CD4-positive, alpha-beta T cell treated with Interleukin-17A for 4 hours (primary cell): ENCODE measurements around the gene LRRC52.
"Not testable (repeated sequence)": the region's sequence is repeated elsewhere in the genome, so short reads cannot be mapped to it uniquely, and the experiment has no call there.

Experiments used
- DNase-seq: peaks from one replicate; pipeline ENCODE4 v3.0.0-alpha.2; 2020; ENCODE audit warnings: mixed read lengths

Gene LRRC52

DNA sequence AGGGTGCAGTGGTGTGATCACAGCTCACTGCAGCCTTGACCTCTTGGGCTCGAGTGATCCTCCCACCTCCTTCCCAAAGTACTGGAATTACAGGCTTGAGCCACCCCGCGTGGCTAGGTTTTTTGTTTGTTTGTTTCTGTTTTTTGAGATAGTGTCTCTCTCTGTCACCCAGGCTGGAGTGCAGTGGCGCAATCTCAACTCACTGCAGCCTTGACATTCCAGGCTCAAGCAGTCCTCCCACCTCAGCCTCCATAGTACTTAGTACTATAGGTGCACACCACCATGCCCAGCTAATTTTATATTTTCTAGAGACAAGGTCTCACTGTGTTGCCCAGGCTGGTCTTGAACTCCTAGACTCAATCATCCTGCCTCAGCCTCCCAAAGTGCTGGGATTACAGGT, 47.6 kb downstream of the LRRC52 start:
- not testable (repeated sequence) for DNase-seq

DNA sequence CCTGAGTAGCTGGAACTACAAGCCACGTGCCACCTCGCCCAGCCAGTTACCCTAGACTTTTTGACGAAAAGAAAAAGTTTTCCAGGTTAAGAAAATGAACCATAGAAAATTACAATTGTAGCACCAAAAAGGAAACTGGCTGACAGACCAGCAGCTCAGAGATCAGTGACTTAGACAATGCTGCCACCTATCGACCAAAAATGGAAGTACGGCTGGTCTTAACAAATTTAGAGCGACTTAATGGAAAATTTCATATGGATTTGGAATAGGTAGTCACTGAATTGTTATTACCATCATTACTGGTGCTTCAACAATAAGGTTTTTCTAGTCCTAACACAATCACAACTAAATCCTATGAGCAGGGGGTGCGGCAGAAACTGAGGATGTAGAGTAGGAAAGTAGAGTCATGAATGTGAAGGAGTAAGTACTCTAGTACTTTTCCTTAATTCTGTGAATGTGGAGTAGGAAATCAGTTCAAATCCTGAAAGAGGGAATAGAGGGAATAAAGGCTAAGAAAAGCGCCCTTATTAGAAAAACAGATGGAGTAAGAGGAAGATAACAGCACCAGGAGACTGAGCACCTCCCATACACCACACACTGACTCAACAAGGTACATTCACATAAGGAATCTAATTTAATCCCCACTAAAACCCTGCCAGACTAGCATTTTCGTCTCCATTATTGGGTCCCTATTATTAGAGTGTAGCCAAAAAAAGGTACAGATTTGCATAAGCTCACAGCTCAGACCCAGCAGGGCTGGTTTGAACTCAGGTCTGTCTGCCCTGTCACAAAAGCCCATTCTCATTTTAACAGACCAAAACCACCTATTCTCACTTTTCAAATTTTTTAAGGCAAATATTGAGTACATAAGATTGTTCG, 49.4 kb downstream of the LRRC52 start:
- peak; percentile 83 for DNase-seq

DNA sequence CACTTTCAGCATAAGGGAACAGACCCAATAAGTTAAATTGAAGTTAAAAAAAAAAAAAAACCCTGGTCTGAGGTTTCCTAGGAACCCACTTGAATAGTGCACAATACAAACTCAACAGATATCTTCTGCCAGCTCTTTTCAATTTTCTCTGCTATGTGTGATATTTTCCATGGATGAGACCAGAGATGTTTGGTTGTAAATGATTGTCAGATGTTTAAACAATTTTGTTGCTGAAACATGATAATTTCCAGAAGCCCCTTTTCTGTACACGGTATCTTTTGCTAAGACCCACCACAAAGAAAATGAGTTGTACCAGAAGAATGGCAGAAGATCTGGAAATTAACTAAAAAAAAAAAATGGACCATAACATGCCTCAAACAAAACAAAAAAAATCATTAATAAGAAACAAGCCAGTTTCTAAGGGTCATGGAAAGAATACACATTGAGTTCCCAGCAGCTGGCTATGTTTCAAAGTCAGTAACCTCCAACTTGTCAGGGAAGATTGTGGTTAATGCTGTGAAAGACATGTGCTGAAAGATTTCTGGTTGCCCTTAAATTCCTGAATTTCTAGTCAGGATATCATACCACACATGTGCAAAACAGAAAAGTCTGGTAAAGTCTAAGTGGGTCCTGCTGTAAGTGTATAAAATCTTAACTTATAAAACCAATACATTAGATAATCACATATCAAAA, 51.6 kb downstream of the LRRC52 start:
- DNase-seq: no peak

DNA sequence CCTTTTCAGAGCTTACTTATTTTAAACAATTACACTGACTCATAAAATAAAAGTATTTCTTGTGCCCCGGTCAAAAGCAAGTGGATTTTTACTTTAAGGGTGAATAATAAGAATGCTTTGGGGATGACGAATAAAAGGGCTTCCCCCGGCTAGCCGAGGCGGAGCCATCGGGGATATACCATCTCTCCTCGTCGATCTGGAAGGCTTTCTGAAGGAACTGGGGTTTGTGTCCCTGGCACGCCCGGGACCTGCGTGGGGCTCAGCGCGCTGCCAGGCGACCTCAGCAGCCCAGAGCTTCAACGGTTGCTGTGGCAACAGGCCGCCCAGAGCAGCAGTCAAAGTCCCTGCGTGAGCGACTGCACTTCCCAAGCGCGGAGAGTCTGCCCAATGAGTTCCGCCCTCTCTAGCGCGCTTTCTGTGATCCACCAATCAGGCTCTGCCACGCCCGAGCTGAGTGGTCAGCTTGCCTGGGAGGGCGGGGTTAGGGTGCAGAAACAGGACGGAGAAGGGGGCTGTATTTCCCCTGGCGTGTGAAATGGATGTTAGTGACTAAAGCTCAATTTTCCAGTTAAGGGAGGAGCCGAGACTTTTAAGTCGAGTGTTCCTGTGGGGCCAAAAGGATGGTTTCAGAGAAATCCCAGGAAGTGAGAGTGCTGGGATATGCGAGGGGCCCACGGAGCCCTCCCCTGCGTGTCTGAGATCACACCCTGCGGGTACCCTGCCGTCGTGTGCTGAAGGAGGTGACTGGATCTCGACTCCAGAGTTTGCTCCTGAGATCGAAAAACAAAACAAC, 54.3 kb downstream of the LRRC52 start:
- peak; percentile 91 for DNase-seq

DNA sequence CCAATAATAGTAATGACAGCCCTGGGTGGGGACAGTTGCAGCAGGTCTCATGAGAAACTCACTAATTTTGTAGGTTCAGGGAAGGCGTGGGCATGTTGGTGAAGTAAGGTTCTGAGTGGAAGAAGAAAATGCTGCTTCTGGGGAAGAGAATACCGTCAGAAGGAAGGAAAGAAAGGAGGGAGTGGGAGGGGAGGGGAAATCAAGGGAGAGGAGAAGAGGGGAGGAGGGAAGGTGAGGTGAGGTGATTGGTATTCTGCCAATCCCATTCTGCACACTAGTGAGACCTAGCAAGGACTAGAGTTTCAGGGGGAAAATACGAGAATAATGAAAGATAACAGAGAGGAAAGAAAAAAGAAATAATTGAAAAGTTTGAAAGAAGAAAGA, 54.9 kb downstream of the LRRC52 start:
- DNase-seq: no peak

DNA sequence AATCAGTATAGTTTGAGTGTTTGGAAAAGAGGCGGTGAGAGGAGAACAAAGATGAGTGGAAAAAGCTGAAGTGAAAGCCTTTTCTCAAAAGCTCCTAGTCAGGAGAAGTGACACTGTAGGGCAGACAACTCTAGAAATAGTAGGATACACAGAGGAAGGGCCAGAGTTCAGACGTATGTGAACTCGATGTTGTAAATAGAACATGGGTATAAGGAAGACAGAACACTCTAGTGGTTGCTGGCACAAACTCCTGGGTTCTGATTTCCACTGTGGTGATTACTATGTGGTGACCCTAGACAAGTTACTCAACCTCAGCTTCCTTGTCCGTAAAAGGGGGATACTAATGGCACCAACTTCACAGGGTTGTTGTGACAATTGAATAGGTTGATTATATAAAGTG, 57.0 kb downstream of the LRRC52 start:
- no peak for DNase-seq

DNA sequence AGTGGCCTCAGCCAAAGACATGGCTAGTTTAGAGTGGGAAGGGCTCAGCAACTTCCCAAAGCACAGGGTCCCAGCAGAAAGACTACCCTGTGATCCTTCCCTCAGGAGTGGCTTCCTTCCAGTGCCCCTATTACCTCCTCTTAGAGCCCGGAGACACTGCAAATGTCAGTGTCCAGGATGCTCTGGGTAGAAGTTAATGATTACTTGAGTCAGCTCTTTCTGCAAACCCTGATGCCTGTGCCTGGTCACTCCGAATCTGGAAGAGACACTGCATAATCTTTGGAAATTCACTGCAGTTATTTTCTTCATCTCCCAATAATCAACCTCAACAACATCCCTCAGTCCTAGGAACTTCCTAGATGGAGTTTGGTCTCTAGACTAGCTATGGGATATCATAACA, 60.0 kb downstream of the LRRC52 start:
- DNase-seq: no peak

DNA sequence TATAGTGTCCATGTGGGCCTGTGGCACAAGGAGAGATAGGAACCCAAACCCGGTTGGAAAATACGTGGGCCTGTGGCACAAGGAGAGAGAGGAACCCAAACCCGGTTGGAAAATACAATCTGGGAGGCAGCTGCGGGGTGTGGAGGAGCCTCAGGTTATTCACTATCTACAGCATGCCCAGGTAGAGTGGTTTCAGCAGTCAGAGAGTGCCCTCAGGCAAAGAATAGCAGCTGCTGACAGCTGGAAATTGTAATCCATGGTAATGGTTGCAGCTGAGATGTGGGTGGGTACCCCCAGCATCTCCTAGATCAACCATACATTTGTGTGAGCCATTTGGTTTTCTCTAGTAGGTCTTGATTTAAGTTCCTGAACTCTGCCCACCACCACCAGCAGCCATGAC, 61.4 kb downstream of the LRRC52 start:
- DNase-seq: no peak

DNA sequence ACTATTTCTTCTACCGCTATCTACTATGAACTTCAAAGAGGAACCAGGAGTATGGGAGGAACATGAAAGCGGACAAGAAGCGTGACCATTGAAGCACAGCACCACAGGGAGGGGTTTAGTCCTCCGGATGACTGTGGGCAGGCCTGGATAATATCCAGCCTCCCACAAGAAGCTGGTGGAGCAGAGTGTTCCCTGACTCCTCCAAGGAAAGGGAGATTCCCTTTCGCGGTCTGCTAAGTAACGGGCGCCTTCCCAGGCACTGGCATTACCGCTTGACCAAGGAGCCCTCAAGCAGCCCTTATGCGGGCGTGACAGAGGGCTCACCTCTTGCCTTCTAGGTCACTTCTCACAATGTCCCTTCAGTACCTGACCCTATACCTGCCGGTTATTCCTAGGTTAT, 62.9 kb downstream of the LRRC52 start:
- DNase-seq: not testable (repeated sequence)

DNA sequence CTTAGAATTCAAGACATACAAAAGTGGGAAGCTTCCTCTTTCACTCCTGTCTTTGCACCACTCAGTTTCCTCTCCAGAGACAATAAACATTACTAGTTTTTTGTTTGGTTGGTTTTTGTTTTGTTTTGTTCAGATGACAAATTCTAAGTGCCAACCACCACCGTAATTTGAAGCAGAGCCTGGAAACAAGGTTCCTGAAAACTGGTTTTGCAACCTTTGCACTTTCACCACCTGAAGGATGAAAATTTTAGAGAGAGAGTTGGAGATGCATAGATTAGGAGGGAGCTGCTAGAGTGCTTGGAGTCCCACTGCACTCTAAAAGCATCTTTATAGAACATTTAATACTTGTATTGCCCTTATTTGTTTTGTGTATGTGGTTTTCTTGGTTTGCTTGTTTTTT, 67.1 kb downstream of the LRRC52 start:
- no peak for DNase-seq

DNA sequence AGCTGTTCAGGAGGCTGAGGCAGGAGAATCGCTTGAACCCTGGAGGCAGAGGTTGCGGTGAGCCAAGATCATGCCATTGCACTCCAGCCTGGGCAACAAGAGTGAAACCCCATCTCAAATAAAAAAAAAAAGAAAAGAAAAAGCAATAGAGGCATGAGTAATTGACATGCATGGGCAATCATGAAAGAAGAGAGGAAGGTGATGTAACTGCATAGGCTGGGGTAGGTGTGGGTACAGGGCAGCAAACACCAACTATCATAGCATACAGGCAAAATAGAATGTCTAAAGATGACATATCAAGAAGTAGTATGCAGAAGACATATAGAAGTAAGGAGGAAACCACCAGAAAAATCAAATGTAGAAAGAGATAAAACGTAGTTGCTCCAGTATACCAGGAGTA, 68.3 kb downstream of the LRRC52 start:
- DNase-seq: no peak
